Duodenal mucosa (tissue), 2 donors: ENCODE results near the gene RUVBL1.
A peak's percentile ranks its signal among the peaks of the same experiment; 100 is the strongest.
"Not testable (repeated sequence)": the region's sequence is repeated elsewhere in the genome, so short reads cannot be mapped to it uniquely, and the experiment has no call there.

ENCODE experiments used
- H3K27ac ChIP-seq: one replicate; pipeline ENCODE4 v1.7.0; 2013; ENCODE audit warnings: low read depth, low read length
- H3K27me3 ChIP-seq, 2 donors: one replicate each; pipeline ENCODE4 v1.7.0; 2013; ENCODE audit warnings: low read length in 2 of 2, control low read depth in 1 of 2; ENCODE audit not compliant: insufficient read depth in 2 of 2, control insufficient read depth in 1 of 2
- H3K36me3 ChIP-seq, 2 donors: one replicate each; pipeline ENCODE4 v1.7.0; 2013; ENCODE audit warnings: low read length in 2 of 2, control low read depth in 1 of 2; ENCODE audit not compliant: insufficient read depth in 2 of 2, control insufficient read depth in 1 of 2
- H3K4me1 ChIP-seq, 2 donors: one replicate each; pipeline ENCODE4 v1.7.0; 2013; ENCODE audit warnings: low read length in 2 of 2, control low read depth in 1 of 2; ENCODE audit not compliant: insufficient read depth in 2 of 2, control insufficient read depth in 1 of 2
- H3K4me3 ChIP-seq, 2 donors: one replicate each; pipeline ENCODE4 v1.7.0; 2013; ENCODE audit warnings: low read length in 2 of 2, low read depth in 1 of 2
- H3K9ac ChIP-seq, 2 donors: one replicate each; pipeline ENCODE4 v1.7.0; 2013; ENCODE audit warnings: low read length in 2 of 2, low read depth in 1 of 2
- H3K9me3 ChIP-seq, 2 donors: one replicate each; pipeline ENCODE4 v1.7.0; 2013; ENCODE audit warnings: low read length in 2 of 2, control low read depth in 1 of 2; ENCODE audit not compliant: control insufficient read depth in 1 of 2

The RUVBL1 gene

DNA sequence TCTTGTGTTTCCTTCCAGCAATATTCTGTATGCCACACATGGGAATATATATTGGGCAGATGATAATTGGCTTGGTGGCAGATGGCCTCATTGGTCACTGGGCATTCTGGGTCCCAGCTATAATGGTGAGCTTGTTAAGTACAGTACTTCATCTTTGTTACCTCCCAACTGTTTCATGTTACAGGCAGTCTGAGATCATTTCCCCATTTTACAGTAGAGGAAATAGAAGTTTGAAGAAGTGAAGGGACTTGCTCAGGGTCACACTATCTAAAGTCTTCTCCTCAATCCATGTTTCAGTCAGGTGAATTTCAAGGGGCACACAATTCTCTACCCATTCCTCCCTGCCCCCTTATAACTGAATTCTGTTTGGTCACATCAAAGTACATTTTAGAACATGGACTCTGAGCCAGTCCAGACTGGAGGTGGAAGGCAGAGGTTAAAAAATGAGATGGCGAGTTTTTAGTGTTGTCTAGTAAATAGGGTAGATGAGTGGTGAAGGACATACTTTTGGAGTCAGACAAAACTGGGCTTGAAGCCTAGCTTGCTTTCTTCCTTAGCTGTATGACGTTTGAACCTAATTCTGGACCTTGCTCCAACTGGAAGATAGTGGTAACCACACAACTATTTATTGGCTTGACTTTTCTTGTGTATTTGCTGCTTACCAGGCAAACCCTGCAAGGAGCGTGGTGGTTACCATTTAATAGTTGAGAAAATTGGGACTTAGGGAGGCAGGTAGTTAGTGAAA is 32.2 kb upstream of the RUVBL1 start:
- no peak overlapping the region for H3K9ac ChIP-seq
- peaks cover 4 to 15% of the 10 kb centered on the region in 2 donors for H3K4me1 ChIP-seq
- H3K4me3 ChIP-seq: no peak overlapping the region
- H3K27me3 ChIP-seq: no peaks in the 10 kb centered on the region
- H3K36me3 ChIP-seq: peaks cover 0 to 5% of the 10 kb centered on the region in 2 donors
- no peak overlapping the region for H3K27ac ChIP-seq
- H3K9me3 ChIP-seq: peaks cover 0 to 4% of the 10 kb centered on the region in 2 donors

DNA sequence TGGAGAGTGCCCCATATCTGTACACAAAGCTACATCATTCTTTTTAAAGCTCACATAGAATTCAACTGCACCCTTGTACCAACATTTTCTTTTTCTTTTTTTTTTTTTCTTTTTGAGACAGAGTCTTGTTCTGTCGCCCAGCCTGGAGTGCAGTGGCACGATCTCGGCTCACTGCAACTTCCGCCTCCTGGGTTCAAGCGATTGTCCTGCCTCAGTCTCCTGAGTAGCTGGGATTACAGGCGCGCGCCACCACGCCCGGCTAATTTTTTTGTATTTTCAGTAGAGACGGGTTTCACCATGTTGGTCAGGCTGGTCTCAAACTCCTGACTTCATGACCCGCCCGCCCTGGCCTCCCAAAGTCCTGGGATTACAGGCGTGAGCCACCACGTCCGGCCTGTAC is 30.7 kb upstream of the RUVBL1 start:
- not testable (repeated sequence) for H3K9me3 ChIP-seq, H3K27ac ChIP-seq, H3K27me3 ChIP-seq, H3K36me3 ChIP-seq
- Histone ChIP-seq H3K9ac (peak overlapping the region; percentile 66 to 69), H3K4me1 (peaks cover 4 to 15% of the 10 kb centered on the region in 2 donors), H3K4me3 (peak overlapping the region; percentile 84 to 90)

DNA sequence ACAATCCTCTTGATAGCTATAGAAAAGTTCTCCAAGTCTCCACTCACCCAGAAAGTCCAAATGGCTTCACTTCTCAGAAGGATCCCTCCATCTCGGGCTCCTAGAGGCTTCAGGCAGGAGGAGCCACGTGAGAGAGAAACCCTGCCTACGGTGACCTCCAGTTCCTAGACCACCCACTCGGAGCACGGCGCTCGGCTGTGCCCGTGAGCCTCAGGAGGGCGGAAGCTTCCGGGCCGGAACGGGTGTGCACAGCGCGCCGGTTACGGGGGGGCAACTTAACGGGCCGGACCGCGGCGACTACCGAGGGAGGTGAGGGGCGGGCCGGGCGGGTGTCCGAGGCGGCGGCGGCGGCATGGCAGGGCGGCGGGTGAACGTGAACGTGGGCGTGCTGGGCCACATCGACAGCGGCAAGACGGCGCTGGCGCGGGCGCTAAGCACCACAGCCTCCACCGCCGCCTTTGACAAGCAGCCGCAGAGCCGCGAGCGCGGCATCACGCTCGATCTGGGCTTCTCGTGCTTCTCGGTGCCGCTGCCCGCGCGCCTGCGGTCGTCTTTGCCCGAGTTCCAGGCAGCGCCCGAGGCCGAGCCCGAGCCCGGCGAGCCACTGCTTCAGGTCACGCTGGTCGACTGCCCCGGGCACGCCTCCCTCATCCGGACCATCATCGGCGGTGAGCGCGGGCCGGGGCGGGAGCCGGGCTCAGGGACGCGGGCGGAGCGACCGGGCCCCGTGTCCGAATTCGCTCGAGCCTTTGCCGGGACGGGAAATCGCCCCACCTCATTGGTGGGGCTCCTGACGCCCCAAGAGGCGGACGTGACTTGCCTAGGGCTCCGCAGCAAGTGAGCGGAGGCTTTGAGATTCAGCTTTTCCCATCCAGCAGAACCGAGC is 29.8 kb upstream of the RUVBL1 start, which contains the start of gene EEFSEC:
Gene EEFSEC, plus strand, starts transcription at position 326 of the 886 bp plus-strand sequence. Its CDS starts 27 bp downstream, at position 353.
- H3K27ac ChIP-seq: peak within 1 kb of the TSS; percentile 73
- H3K36me3 ChIP-seq: peaks cover 0 to 5% of the 10 kb centered on the region in 2 donors
- peak within 1 kb of the TSS; percentile 84 to 90 for H3K4me3 ChIP-seq
- peaks cover 4 to 15% of the 10 kb centered on the region in 2 donors for H3K4me1 ChIP-seq
- H3K9ac ChIP-seq: peak within 1 kb of the TSS; percentile 66 to 69
- no peaks in the 10 kb centered on the region for H3K27me3 ChIP-seq
- H3K9me3 ChIP-seq: peaks cover 0 to 4% of the 10 kb centered on the region in 2 donors

DNA sequence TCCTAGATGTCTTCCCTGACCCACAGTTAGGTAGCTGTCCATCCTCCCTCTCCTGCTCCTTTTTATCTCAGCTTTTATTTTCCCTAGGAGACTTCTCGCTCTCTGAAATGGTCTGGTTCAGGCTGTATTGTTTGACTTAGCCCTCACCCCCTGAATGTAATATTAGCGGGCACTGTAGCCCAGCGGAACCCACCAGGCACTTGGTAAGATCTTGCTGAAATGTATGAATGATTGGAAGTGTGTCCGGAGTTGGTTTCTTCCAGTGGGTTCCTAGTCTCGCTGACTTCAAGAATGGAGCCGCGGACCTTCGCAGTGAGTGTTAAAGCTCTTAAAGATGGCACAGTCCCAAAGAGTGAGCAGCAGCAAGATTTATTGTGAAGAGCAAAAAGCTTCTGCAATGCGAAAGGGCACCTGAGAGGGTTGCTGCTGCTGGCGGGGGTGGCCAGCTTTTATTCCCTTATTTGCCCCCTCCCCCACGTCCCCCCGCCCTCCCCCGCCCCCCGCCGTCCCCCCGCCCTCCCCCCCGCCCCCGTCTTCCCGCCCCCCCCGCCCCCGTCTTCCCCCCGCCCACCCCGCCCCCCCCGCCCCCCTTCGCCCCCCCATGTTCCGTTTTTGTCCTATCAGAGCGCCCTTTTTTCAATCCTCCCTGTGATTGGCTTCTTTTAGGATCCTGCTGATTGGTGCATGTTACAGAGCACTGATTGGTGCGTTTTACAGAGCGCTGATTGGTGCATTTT is 29.0 kb upstream of the RUVBL1 start:
- Histone ChIP-seq H3K4me1 (peaks cover 4 to 15% of the 10 kb centered on the region in 2 donors), H3K36me3 (peaks cover 0 to 5% of the 10 kb centered on the region in 2 donors), H3K9ac (peak overlapping the region; percentile 39 to 69), H3K4me3 (peak overlapping the region; percentile 84 to 90), H3K9me3 (peaks cover 0 to 4% of the 10 kb centered on the region in 2 donors), H3K27ac (no peak overlapping the region), H3K27me3 (no peaks in the 10 kb centered on the region)

DNA sequence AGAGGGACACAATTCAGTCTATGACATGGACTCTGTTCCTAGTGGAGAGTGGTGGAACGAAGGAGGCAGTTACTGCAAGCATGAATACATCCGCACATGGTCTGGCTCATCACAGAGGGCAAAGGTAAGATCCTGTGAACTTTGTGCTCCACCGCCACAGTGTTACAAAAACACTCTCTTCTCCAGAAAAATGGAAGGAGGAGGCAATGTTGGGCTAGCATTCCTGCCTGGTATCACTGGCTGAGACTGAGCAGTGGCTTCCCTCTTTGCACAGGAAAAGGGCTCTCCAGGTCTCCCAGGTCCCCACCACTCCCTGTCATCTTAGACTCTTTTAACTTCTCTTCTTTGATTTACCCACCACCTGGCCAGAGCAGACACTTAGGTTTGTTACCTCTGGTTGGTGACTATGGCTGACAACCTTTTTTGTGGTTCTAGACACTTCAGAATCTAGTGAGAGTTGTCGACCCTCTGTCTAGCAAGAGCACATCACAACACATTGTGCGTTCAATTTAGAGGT is 28.2 kb upstream of the RUVBL1 start:
- Histone ChIP-seq H3K27ac (no peak overlapping the region), H3K9ac (no peak overlapping the region), H3K9me3 (no peaks in the 10 kb centered on the region), H3K27me3 (no peaks in the 10 kb centered on the region), H3K36me3 (peaks cover 0 to 5% of the 10 kb centered on the region in 2 donors), H3K4me1 (peaks cover 4 to 15% of the 10 kb centered on the region in 2 donors), H3K4me3 (peak overlapping the region in 1 of 2 donors; percentile 16)

DNA sequence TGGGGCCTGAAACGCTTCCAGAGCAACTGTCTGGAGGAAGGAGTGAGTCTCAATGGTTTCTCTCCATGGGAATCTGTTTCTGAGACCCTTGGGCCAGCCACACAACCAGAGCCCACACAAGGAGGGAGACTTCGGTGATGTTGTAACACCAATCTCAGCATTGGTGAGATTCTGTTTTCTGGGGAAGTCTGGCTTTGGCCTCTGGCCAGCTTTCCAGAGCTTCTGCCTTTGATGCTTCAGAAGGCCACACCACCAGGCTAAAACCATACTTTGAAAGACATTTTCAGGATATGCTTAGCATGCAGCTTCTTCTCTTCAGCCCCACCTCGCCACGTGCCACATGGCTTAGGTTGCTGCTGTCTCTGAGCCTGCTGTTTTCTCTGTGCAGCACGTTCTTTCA is 26.0 kb upstream of the RUVBL1 start:
- H3K27me3 ChIP-seq: no peaks in the 10 kb centered on the region
- H3K9ac ChIP-seq: no peak overlapping the region
- no peak overlapping the region for H3K4me3 ChIP-seq
- peaks cover 4 to 14% of the 10 kb centered on the region in 2 donors for H3K4me1 ChIP-seq
- no peak overlapping the region for H3K27ac ChIP-seq
- peaks cover 0 to 9% of the 10 kb centered on the region in 2 donors for H3K36me3 ChIP-seq
- H3K9me3 ChIP-seq: no peaks in the 10 kb centered on the region

DNA sequence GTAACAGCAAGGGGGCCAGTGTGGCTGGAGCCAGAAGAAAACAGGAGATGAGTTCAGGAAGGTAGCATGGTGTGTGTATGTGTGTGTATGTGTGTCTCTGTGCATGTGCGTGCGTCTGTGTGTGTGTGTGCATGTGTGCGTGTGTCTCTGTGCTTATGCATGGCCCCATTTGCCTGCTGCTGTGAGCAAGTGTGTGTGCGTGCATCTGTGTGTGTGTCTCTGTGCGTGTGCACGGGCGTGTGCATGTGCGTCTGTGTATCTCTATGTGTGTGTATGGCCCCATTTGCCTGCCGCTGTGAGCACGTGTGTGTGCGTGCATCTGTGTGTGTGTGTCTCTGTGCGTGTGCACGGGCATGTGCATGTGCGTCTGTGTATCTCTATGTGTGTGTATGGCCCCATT is 22.6 kb upstream of the RUVBL1 start:
- H3K27ac ChIP-seq: no peak overlapping the region
- H3K4me1 ChIP-seq: no peaks in the 10 kb centered on the region
- peaks cover 0 to 9% of the 10 kb centered on the region in 2 donors for H3K36me3 ChIP-seq

DNA sequence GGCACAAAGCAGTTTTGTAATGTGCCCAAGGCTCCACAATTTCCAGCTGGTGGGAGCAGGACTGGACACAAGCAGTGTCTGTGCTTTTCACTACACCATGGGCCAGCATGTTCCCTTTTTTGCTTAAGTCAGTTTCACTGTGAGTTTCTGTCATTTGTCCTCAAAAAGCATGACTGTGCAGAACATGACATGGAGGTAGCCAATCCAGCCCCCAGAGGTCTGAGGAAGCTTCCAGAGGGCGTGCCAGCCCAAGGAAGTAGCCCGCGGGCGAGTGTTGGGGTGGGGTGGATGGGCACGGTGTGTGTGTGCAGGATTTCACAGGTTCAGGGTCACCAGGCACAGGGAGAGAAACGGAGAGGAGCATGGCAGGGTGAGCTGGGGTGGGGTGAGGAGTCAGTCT is 21.7 kb upstream of the RUVBL1 start:
- Histone ChIP-seq H3K9ac (no peak overlapping the region), H3K4me3 (no peak overlapping the region), H3K27ac (no peak overlapping the region), H3K4me1 (no peaks in the 10 kb centered on the region), H3K9me3 (no peaks in the 10 kb centered on the region), H3K27me3 (no peaks in the 10 kb centered on the region), H3K36me3 (peaks cover 0 to 9% of the 10 kb centered on the region in 2 donors)

More for the DNA sequence above, 22.6 kb upstream of the RUVBL1 start:
- Histone ChIP-seq H3K4me3 (no peak overlapping the region), H3K27me3 (no peaks in the 10 kb centered on the region), H3K9me3 (no peaks in the 10 kb centered on the region), H3K9ac (no peak overlapping the region)

DNA sequence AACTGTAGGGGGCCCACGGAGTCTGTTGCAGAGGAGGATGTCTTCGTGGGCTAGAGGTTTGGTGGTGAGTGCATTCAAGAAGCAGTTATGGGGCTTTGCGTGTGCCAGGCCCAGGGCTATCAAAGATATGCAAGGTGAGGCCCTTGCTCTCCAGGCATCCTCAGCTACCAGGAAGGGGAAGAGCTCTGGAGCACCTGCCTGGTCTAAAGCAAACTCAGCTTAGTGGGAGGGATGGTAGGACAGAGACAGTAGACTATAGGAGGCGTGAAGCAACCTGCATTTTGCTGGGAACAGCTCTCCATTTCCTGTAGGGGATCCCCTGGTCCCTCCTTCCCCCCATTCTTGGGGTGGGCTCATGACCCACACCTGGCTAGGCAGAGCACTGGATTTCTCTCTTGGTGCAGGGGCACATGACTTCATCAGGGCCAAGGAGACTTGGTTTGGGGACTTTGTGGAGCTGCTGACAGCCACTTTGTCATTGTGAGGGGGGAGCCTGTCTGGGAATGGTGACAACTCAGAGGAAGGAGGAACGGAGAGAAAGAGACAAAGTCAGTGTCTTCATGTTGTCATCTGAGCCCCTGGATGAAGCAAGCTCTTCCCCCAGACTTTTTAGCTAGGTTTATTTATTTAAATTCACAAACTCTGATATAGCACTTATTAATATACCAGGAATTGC is 21.0 kb upstream of the RUVBL1 start:
- H3K27ac ChIP-seq: no peak overlapping the region
- no peak overlapping the region for H3K9ac ChIP-seq
- H3K36me3 ChIP-seq: peaks cover 0 to 9% of the 10 kb centered on the region in 2 donors
- H3K9me3 ChIP-seq: no peaks in the 10 kb centered on the region
- no peaks in the 10 kb centered on the region for H3K4me1 ChIP-seq
- H3K27me3 ChIP-seq: no peaks in the 10 kb centered on the region
- H3K4me3 ChIP-seq: no peak overlapping the region
